Forelimb muscle (tissue), 1 donor: ENCODE data around the gene FXYD5. TPM values are rescaled to one million over a fixed set of nuclear protein-coding genes. Genes with fewer than 3 reads are reported as not detected.
"Not testable (repeated sequence)": the region's sequence is repeated elsewhere in the genome, so short reads cannot be mapped to it uniquely, and the experiment has no call there.

ENCODE experiments used
- DNase-seq: peaks from one replicate; pipeline ENCODE4 v3.0.0-alpha.2; 2013; ENCODE audit warnings: low read depth
- polyA plus RNA-seq: library from polyadenylated mRNA; unstranded; fragments of 120-200 nt; gene quantifications from one replicate; pipeline ENCODE4 v1.2.1, GENCODE V29; 2013; ENCODE audit not compliant: insufficient read length

Gene FXYD5
- polyA plus RNA-seq, 1 donor = 16.2 TPM

DNA sequence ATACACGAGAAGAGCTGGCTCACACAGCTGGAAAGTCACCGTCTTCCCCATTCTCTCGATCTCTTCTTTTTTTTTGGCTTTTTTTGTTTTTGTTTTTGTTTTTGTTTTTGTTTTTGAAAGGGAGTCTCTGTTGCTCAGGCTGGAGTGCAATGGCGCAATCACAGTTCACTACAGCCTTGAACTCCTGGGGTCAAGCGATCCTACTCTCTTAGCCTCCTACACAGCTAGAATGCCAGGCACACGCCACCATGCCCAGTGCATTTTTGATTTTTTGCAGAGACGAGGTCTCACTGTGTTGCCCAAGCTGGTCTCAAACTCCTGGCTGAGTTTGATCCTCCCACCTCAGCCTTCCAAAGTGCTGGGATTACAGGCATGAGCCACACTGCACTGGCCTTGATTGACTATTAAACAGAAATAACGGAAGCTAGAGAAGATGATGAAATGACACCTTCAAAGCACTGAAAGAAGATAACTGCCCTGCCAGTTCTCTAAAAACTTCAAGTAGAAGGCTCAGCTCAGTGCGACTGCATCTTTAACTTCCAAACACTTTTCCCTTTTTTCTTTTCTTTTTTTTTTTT lies 34.9 kb upstream of the FXYD5 start:
- DNase-seq = no peak

DNA sequence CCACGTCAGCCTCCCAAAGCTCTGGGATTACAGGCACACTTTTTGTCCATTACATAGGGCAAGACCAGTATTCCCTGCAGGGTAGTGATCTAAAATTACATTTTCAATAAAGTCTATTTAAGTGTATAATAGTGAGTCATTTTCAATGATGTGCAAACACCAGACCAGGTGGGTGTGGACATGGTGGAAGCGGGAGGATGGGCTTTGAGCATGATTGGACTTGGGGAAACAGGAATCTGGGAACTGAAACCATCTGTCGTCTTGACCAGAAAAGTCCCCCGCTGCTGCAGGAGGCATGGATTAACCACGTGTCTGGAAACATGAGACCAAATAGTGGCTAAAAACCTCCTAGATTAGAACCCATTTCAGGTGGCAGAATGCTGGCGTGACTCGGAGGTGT lies 34.0 kb upstream of the FXYD5 start:
- DNase-seq = no peak

DNA sequence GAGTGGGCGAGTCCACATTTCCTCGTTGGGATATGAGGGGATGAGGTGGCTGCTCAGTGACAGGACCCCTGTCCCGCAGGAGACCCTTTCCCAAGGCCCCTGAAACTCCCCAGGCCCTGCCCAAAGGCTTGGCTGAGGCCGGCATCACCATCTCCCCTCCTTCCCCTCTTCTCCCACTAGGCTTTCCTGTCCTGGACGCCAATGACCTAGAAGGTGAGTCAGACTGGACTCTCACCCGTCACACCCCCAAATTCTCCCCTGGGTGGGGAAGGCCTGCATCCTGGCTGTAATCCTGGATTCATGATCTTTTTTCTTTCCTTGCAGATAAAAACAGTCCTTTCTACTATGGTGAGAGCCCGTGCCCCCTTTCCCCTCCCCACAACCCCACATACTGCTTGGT lies 33.6 kb upstream of the FXYD5 start:
- no peak for DNase-seq

DNA sequence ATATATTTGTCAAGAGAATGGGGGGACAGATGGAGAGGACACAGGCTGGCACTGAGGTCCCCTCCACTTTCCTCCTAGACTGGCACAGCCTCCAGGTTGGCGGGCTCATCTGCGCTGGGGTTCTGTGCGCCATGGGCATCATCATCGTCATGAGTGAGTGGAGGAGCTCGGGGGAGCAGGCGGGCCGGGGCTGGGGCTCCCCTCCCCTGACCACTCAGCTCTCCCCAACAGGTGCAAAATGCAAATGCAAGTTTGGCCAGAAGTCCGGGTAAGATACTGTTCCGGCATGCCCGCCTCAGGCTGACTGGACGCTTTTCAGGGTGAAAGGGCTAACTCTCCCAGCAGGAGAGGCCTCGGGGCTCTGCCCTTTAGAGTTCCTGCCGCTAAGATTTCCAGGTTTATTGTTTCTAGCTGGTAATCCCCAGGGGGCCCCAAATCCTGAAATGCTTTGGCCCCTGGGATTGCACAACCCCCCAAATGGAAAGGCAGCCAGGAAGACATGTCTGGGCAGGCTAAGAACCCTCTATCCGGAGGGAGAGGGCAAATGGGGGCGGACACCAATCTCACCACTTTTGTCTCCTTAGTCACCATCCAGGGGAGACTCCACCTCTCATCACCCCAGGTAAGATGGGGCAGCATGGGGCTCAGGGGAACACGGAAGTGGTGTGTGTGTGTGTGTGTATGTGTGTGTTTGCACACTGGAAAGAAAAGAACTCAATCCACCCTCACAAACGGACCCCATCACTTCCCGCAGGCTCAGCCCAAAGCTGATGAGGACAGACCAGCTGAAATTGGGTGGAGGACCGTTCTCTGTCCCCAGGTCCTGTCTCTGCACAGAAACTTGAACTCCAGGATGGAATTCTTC lies 31.6 kb upstream of the FXYD5 start:
- no peak for DNase-seq

DNA sequence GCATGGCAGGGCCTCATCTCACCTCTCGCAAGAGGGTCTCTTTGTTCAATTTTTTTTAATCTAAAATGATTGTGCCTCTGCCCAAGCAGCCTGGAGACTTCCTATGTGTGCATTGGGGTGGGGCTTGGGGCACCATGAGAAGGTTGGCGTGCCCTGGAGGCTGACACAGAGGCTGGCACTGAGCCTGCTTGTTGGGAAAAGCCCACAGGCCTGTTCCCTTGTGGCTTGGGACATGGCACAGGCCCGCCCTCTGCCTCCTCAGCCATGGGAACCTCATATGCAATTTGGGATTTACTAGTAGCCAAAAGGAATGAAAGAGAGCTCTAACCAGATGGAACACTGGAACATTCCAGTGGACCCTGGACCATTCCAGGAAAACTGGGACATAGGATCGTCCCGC lies 31.0 kb upstream of the FXYD5 start:
- DNase-seq = no peak

DNA sequence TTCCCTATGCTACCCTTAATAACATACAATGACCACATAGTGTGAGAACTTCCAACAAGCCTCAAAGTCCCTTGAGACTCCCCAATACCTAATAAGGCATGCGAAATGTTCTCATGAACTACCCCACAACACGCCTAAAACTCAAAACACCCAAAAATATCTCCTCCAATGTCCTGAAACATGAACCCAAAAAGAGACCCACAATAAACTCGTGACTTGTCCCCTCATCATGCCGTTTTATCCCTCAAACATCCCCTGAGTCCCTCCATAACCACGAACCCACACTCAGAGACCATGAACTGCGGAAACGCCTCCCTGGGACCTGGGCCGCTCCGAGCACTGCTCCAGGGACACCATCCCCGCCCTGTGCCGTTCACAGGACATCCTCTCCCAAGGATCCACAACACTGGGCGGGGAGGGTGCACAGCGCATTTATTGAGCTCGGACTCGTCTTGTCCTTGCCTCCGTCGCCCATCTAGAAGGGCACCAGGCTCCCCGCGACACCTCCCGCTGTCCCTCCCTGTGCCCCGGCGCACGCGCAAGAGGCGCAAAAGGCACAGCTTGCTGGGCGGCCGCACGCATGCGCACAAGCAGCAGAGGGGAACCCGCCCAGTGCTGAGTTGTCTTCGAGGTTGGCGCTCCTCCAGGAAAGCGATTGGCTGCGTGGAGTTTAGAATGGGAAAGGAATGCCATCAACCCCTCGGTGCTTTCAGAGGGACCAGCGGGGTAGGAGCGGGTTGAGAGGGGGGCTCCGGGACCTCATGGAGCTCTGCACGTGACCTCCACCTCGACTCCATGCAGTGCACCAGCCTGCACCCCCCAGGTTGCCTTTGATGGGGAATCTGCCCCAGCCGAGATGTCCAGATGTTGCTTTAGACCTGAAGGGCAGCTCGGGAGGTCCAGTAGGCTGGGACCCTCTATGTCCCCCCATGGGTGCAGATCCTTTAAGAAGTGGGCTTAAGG lies 30.2 kb upstream of the FXYD5 start:
- DNase-seq = peak; percentile 91

DNA sequence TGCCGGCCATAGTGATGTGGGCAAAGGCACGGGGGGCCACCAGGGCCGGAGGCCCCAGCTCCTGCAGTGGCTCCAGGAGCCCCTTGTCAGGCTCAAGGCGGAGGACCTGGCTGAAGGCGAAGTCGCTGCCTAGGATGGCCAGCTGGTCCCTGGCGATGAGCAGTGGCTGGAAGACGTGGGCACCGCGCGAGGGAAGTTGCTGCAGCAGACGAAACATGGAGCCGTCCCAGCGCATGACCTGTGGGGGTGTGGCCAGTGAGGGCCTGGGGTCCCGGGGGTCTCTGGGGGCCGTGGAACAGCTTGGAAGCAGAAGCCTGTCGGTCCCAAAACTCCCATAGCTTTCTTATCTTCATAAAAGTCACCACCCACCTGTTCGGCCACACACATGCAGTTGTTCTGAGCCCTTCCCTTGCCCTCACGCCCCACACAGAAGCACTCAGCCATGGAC lies 29.2 kb upstream of the FXYD5 start:
- DNase-seq = no peak

DNA sequence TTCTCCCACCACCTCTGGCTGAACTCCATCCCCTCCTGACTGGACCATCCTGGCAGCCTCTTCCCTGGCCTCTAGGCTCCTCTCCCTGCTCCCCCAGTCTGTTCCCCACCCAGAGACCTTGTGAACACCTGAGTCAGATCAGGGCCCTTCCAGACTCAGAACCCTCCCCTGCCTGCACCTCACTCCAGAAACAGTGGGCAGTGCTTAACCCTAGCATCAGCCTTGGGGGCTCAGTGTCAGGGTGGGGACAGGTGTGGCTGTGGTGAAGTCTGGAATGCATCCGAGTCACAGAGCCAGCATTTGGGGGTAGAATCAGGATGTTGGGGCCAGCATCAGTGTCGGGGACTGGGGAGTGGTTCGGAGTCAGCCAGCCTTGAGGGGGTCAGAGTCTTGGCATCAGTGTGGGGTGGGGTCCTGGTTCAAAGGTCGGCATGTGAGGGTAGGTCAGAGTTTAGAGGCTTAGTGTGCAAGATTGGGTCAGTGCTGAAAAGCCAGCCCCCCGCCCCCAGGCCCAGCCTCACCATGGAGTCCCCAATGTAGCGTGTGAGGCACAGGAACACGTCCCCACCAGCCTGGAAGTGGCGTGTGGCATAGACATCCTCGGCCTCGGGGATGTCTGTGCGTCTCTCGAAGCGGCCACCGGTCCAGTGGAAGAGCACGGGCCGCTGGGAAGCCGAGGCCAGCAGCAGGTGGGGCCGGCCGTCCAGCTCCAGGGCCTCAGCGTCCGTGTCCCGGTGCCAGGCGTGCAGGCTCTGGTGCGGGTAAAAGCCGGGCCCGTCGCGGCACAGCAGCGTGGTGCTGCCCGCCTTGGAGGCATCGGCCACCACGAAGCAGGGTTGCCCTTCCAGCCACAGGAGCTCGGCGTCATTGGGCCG lies 28.5 kb upstream of the FXYD5 start:
- no peak for DNase-seq

DNA sequence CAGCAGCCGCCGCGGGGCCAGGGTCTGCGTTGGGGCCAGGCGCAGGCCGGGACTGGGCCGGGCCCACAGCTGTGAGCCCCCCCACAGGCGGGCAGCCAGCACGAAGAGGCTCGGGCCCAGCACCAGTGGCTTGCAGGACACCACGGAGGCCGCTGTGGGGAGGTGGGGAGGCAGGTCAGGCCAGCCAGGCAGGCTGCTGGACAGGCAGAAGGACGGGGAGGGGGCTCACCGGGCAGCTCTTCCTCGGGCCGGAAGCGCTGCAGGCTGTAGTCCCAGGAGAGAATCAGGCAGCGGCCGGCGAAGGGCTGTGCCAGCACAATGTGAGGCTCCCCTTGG lies 27.9 kb upstream of the FXYD5 start:
- DNase-seq = no peak

DNA sequence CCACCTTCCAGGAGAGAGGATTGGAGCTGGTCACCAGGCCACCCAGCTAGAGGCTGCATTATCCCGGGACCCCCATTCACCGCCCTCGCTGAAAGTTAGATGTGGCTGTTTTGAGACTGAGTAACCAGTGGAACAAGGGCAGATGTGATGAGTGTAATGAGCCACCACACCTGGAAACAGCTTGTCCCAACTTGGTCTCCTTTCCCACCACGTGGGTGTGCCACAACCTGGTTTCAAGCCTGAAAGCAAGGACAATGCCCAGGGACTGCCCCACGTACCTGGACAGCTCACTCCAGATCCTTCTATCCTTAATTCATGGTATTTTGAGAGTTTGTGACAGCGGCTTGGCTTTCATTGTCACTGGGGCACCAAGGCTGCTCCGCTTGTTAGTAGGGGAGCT lies 26.7 kb upstream of the FXYD5 start:
- DNase-seq = no peak

DNA sequence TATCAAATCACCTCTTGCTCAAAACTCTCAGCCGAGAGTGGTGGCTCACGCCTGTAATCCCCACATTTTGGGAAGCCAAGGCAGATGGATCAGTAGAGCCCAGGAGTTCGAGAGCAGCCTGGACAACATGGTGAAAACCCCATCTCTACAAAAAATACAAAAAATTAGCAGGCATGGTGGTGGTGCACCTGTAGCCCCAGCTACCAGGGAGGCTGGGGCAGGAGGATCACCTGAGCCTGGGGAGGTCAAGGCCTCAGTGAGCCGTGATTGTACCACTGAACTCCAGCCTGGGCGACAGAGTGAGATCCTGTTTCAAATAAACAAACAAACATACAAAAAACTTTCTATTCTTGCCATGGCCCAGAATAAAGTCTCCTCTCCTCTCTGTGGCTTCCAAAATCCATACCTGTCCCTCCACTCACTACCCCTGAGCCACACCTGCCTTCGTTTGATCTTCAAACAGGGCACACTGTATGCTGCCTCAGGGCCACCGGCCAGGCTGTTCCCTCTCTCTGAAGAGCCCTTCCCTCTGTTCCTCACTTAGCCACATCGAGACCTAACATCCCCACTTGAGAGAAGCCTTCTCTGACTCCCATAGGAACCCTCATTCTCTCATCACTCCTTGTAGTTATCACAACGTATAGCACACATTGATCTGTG lies 26.0 kb upstream of the FXYD5 start:
- DNase-seq = no peak

DNA sequence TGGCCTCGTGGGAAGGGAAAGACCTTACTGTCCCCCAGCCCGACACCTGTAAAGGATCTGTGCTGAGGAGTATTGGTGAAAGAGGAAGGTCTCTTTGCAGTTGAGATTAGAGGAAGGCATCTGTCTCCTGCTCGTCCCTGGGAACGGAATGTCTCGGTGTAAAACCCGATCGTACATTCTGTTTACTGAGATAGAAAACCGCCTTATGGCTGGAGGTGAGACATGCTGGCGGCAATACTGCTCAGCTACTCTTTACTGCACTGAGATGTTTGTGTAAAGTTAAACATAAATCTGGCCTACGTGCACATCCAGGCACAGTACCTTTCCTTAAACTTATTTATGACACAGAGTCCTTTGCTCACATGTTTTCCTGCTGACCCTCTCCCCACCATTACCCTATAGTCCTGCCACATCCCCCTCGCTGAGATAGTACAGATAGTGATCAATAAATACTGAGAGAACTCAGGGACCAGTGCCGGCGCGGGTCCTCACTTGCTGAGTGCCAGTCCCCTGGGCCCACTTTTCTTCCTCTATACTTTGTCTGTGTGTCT lies 24.7 kb upstream of the FXYD5 start:
- DNase-seq = not testable (repeated sequence)

DNA sequence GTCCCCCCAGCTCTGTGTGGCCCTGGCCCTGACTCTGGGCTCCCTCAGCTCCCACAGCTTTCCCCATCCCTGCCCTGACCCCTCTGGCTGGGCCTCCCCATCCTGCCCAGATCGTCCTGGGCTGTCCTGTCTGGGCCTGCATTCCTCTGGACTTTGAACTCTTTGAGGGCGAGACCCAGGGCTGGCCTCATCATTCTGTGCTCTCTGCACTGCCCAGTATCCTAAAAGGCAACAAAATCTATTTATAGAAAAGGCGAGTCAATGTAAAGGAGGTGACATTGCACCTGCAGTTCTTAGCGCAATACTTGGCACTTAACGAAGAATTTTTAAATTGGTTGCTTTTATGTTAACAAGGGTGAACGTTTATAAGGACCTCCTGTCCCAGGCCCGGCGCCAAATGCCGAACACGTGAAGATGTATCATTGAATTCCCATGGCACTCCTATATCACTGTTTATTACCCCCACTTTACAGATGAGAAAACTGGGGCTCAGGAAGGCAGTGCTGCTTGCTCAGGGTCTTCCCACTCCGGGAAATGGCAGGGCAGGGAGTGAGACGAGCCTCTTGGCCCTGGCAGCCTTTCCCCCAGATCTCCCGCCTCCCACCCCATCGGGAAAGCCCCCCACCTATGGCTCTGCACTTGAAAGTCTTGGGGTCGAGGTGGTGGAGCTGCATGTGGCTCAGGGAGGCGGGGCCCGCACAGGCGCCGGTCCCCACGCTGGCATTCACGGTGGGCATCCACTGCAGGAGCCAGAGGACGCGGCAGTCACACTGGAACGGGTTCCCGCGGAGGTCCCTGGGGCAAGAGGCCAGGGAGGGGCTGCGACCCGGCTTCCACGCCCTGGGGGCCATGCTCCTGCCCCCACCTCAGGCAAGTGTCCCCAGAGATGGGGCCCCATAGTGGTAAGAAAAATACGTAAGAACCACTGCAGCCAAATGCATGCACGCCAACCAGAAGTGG lies 23.5 kb upstream of the FXYD5 start:
- DNase-seq = no peak

DNA sequence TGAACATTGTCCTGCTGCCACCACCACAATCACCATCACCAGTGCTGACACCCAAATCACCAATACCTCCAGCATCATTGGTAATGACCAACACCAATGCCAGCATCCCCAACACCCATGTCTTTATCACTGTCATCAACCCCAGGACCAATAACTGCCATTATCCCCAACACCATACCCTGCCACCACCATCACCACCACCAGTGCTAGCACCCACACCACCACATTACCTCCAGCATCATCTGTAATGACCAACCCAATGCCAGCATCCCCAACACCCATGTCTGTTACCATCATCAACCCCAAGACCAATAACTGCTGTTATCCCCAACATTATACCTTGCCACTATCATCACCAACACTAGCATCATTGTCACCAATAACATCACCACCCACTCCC lies 22.3 kb upstream of the FXYD5 start:
- no peak for DNase-seq

DNA sequence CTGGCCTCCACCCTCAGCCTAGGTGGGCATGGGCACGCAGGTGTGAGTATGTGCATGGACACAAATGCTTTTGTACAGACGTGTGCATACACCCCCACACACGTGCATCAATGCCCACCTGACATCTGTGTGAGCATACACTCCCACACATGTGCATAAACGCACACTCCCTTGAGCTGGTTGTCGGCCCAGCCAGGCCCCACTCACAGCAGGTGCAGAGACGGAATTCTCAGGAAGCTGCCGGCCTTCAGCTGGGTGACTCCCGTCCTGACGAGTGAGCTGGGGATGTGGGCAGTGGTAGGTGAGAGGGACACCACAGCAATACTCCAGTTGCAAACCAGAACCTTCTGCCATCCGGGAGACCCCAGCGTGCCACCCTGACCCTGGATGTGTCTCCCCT lies 20.7 kb upstream of the FXYD5 start:
- no peak for DNase-seq

DNA sequence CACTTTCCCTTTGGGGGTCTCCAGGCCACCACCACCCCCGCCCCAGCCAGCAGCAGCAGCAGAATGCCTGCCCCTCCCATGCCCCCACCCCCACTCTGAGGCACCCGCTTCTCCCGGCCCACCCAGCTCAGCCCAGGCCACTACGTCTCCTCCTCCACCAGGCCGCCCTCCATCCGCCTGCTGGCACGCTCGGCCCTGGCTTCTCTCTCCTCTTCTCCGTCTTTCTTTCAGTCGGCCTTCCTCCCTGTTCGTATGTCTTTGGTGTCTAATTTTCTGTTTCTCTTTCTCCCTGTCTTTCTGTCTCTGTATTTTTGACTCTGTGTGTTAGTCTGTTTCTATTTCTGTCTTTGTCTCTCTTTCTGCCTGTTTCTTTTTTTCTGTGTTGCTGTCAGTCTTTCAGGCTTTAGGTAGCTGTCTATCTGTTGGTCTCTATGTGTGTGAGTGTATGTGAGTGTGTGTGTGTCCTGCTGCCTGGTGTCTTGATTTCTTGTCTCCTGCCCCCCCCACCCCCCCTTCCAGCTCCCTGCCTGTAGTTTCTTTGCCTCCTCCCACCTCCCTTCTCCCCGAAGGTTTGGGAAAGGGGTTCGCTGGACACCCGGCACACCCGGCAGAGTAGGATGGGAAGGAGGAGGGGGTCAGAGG lies 19.8 kb upstream of the FXYD5 start, which contains the start of gene LGI4:
Gene LGI4, minus strand, starts transcription at position 459 of the 642 bp plus-strand sequence. Its CDS starts 379 bp downstream, at position 80.
- no peak for DNase-seq

DNA sequence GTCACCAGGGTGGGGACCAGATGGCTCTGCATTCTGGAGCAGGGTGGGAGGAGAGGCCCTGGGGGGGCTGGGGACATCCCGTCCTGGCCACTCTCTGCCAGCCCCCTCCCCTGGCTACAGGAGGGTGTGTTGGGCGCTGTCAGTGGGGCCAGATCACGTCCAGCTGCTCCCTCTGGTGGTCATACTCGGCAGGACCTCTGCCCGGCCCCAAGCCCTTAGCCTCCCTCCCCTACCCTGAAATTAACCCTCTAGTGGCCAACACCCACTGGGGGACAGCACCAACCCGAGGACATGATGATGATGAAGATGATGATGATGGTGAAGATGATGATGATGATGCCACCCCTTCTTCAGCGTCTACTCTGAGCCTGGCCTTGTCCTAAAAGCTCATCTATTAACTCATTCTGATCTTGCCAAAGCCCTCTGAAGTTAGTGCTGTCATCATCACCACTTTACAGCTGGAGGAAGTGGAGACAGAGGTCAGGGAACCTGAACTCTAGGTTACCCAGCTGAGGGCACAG lies 19.1 kb upstream of the FXYD5 start:
- no peak for DNase-seq

DNA sequence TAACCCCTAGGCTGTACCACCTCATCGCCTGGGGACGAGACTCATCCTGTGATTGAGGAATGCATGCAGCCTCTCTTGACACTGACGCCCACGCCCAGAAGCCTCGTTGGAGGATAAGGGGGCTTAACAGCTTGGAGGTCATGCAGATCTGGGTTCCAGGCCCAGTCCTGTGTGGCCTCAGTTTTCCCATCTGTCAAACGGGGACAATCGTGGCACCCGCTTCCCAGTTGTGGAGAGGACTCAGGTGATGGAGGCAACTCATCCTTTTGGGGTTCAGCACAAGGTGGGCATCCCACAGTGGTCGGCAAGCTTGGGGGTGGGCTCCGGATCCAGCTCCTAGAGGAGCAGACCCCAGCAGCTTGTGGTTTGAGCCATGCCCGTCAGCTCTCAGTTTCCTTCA lies 18.3 kb upstream of the FXYD5 start:
- no peak for DNase-seq
